Occipital lobe (tissue), 2 donors: Measurements from ENCODE around the gene AARS2. TPM values are rescaled to one million over a fixed set of nuclear protein-coding genes. Genes with fewer than 3 reads are reported as not detected.
A peak's percentile ranks its signal among the peaks of the same experiment; 100 is the strongest.

Source experiments
- DNase-seq: peaks from one replicate; lab custom pipeline; 2025; lab: John Stamatoyannopoulos, UW
- total RNA-seq: library from RNA; depleted of rRNA; stranded (reverse); fragments of >200 nt; gene quantifications from one replicate; pipeline ENCODE4 v1.2.3, GENCODE V29; 2014

The AARS2 gene
- total RNA-seq, 1 donor from 2014 or later = 14.5 TPM

- no peak for DNase-seq
These were observed 11.2 kb downstream of the AARS2 start for GRCh38 chr6:44301782-44302564.

- no peak for DNase-seq
These were observed 12.0 kb downstream of the AARS2 start for GRCh38 chr6:44301106-44301505.

GRCh38 chr6:44300292-44300823 lies 12.8 kb downstream of the AARS2 start:
- no peak for DNase-seq

GRCh38 chr6:44298864-44299263 lies 14.3 kb downstream of the AARS2 start:
- no peak for DNase-seq

- DNase-seq = no peak
These were observed 14.9 kb downstream of the AARS2 start for GRCh38 chr6:44298055-44298803.

GRCh38 chr6:44297063-44298038 lies 15.8 kb downstream of the AARS2 start:
- peak; percentile 48 for DNase-seq

- DNase-seq = no peak
These were observed 18.0 kb downstream of the AARS2 start for GRCh38 chr6:44294832-44295791.

- no peak for DNase-seq
These were observed 20.3 kb downstream of the AARS2 start for GRCh38 chr6:44292661-44293365.

GRCh38 chr6:44291841-44292240 lies 21.3 kb downstream of the AARS2 start:
- DNase-seq = no peak

- DNase-seq = peak; percentile 71
These were observed 23.4 kb downstream of the AARS2 start for GRCh38 chr6:44289726-44290260.

GRCh38 chr6:44286747-44287146 lies 26.4 kb downstream of the AARS2 start:
- no peak for DNase-seq

GRCh38 chr6:44286285-44286565 lies 26.9 kb downstream of the AARS2 start:
- no peak for DNase-seq

- no peak for DNase-seq
These were observed 27.4 kb downstream of the AARS2 start for GRCh38 chr6:44285552-44286284.

GRCh38 chr6:44284867-44285266 lies 28.3 kb downstream of the AARS2 start:
- no peak for DNase-seq

- DNase-seq = no peak
These were observed 29.0 kb downstream of the AARS2 start for GRCh38 chr6:44284121-44284520.

GRCh38 chr6:44278774-44279697 lies 34.1 kb downstream of the AARS2 start:
- DNase-seq = peak; percentile 44

GRCh38 chr6:44278315-44278714 lies 34.8 kb downstream of the AARS2 start:
- DNase-seq = no peak

GRCh38 chr6:44277763-44278162 lies 35.4 kb downstream of the AARS2 start:
- no peak for DNase-seq
